Measurements from ENCODE around the gene SRRM5. TPM values are rescaled to one million over a fixed set of nuclear protein-coding genes. Genes with fewer than 3 reads are reported as not detected.

SRRM5 gene
- total and polyA plus RNA-seq, 4 donors: 0.22 to 0.49 (median 0.31) TPM; not detected in 1

GRCh38 chr19:43596842-43597461 is 14.9 kb upstream of the SRRM5 start:
- 25 to 27% methylated on average over 7 of the region's 7 CpGs for WGBS, 2 donors
- H3K36me3 ChIP-seq (ENCODE audit: control insufficient read depth in 4 of 4, insufficient read depth in 4 of 4, low read length in 4 of 4): peaks cover 0 to 34% (median 14%) of the 10 kb centered on the region in 4 donors
- peak overlapping the region; percentile 95 to 97 for H3K9ac ChIP-seq (ENCODE audit: insufficient read depth in 1 of 2, low read length in 2 of 2)
- peak overlapping the region; percentile 94 to 97 for H3K27ac ChIP-seq (ENCODE audit: low read depth in 1 of 2, low read length in 1 of 2)
- peak overlapping the region; percentile 58 for H3K4me3 ChIP-seq
- H3K27me3 ChIP-seq (ENCODE audit: control insufficient read depth in 3 of 3, insufficient read depth in 3 of 3, low read length in 2 of 3): no peaks in the 10 kb centered on the region
- no peaks in the 10 kb centered on the region for H3K9me3 ChIP-seq (ENCODE audit: control insufficient read depth in 4 of 4, insufficient read depth in 3 of 4, low read length in 3 of 4)
- no peak for TF ChIP-seq CTCF (IDR thresholded peaks at IDR 0.05; ENCODE audit: control extremely low read depth, extremely low read depth)
- peak in 1 of 3 donors; percentile 16 for DNase-seq
- H3K4me1 ChIP-seq (ENCODE audit: control insufficient read depth in 5 of 5, insufficient read depth in 5 of 5, low read length in 5 of 5): peaks cover 0 to 29% (median 8%) of the 10 kb centered on the region in 5 donors
- no peak for ATAC-seq (ENCODE audit: insufficient read depth, low FRiP score)

DNA sequence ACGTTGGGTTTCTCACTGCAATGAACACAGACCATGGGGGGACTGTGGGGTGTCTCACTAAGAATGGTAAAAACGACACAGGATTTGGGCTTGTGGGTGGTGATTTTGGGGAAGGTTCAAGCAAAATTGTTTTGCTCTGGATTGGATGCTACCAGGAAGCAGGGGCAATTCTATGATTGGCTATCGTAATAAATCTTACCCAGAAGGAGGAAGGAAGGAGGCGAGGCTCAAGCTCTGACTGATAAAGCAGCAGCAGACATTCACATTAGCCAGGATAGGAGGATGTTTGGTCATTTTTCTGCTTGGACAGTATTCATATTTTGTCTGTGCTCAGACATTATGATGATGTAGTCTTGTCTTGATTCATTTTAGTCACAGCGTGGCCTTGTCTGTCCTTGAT is 14.0 kb upstream of the SRRM5 start:
- Histone ChIP-seq H3K27ac (ENCODE audit: low read depth in 1 of 2, low read length in 1 of 2) (no peak overlapping the region), H3K36me3 (ENCODE audit: control insufficient read depth in 4 of 4, insufficient read depth in 4 of 4, low read length in 4 of 4) (peaks cover 0 to 28% (median 10%) of the 10 kb centered on the region in 4 donors), H3K4me3 (no peak overlapping the region), H3K9me3 (ENCODE audit: control insufficient read depth in 4 of 4, insufficient read depth in 3 of 4, low read length in 3 of 4) (no peaks in the 10 kb centered on the region), H3K9ac (ENCODE audit: insufficient read depth in 1 of 2, low read length in 2 of 2) (peak overlapping the region in 1 of 2 donors; percentile 95), H3K27me3 (ENCODE audit: control insufficient read depth in 3 of 3, insufficient read depth in 3 of 3, low read length in 2 of 3) (no peaks in the 10 kb centered on the region), H3K4me1 (ENCODE audit: control insufficient read depth in 5 of 5, insufficient read depth in 5 of 5, low read length in 5 of 5) (peaks cover 0 to 29% (median 8%) of the 10 kb centered on the region in 5 donors)
- ATAC-seq (ENCODE audit: insufficient read depth, low FRiP score) (no peak), DNase-seq (no peak)
- WGBS, 2 donors: 29 to 38% methylated on average over 5 of the region's 5 CpGs
- TF ChIP-seq CTCF (IDR thresholded peaks at IDR 0.05; ENCODE audit: control extremely low read depth, extremely low read depth): no peak

- DNase-seq (no peak), ATAC-seq (ENCODE audit: insufficient read depth, low FRiP score) (no peak)
- H3K27ac ChIP-seq (ENCODE audit: low read depth in 1 of 2, low read length in 1 of 2): no peak overlapping the region
- H3K4me3 ChIP-seq: no peak overlapping the region
- H3K36me3 ChIP-seq (ENCODE audit: control insufficient read depth in 4 of 4, insufficient read depth in 4 of 4, low read length in 4 of 4): peaks cover 3 to 21% (median 5%) of the 10 kb centered on the region in 4 donors
- H3K9ac ChIP-seq (ENCODE audit: insufficient read depth in 1 of 2, low read length in 2 of 2): no peak overlapping the region
- H3K27me3 ChIP-seq (ENCODE audit: control insufficient read depth in 3 of 3, insufficient read depth in 3 of 3, low read length in 2 of 3): no peaks in the 10 kb centered on the region
- peaks cover 0 to 28% (median 8%) of the 10 kb centered on the region in 5 donors for H3K4me1 ChIP-seq (ENCODE audit: control insufficient read depth in 5 of 5, insufficient read depth in 5 of 5, low read length in 5 of 5)
- WGBS, 2 donors: 95 to 97% methylated on average over 19 of the region's 19 CpGs
- TF ChIP-seq CTCF (IDR thresholded peaks at IDR 0.05; ENCODE audit: control extremely low read depth, extremely low read depth): no peak
- H3K9me3 ChIP-seq (ENCODE audit: control insufficient read depth in 4 of 4, insufficient read depth in 3 of 4, low read length in 3 of 4): no peaks in the 10 kb centered on the region
Measured at GRCh38 chr19:43598445-43599240, 13.2 kb upstream of the SRRM5 start.

Data from lung (tissue), 12 donors.